ENCODE results near the gene MED9. TPM values are rescaled to one million over a fixed set of nuclear protein-coding genes. Genes with fewer than 3 reads are reported as not detected.

MED9 gene
- total RNA-seq, 3 donors from 2014 or later (not counting 1 experiment from before 2014, with no cell fraction given), result 19.8 to 23.5 (median 22.3) TPM

DNA sequence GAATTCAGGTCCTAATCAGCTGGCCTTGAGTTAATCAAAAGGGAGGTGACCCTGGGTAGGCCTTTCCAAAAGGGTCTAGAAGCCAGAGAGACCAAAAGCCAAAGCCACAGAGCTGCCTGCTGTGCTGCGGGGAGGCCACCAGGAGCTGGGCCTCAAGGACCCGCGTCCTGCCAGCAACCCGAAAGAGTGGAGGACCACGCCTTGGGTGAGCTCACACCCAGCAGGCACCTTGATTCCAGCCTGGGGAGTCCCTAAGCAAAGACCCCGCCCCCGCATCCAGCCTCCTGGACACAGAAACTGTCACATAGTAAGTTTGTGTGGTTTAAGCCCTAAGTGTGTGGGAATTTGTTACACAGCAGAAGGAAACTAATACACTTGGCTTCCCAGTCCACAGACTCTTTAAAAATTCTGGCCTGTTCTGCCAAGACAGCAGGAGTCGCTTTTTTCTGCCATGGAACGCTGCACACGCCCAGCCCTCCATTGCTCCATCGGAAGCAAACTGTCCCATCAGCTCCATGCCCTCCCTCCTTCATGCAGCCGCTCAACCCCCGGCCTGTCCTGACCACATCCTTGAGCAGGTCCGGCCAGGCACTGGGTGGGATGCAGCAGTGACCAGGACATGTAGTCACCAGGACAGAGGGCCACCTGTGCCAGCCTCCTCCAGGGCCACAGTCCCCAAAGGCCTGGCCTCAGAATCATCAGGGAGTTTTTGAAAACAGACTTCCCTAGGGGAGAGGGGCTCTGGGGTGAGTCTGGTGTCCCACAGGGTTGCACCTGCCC, 40.3 kb downstream of the MED9 start:
- Mint-ChIP-seq H3K27ac (no peak overlapping the region), H3K27me3 (ENCODE audit: low read depth in 2 of 2) (no peaks in the 10 kb centered on the region), H3K9me3 (no peaks in the 10 kb centered on the region), H3K4me1 (no peaks in the 10 kb centered on the region), H3K4me3 (no peak overlapping the region), H3K36me3 (no peaks in the 10 kb centered on the region)
- TF ChIP-seq, protein P1, sequence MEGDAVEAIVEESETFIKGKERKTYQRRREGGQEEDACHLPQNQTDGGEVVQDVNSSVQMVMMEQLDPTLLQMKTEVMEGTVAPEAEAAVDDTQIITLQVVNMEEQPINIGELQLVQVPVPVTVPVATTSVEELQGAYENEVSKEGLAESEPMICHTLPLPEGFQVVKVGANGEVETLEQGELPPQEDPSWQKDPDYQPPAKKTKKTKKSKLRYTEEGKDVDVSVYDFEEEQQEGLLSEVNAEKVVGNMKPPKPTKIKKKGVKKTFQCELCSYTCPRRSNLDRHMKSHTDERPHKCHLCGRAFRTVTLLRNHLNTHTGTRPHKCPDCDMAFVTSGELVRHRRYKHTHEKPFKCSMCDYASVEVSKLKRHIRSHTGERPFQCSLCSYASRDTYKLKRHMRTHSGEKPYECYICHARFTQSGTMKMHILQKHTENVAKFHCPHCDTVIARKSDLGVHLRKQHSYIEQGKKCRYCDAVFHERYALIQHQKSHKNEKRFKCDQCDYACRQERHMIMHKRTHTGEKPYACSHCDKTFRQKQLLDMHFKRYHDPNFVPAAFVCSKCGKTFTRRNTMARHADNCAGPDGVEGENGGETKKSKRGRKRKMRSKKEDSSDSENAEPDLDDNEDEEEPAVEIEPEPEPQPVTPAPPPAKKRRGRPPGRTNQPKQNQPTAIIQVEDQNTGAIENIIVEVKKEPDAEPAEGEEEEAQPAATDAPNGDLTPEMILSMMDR (IDR thresholded peaks at IDR 0.05), result no peak
- WGBS (ENCODE audit: insufficient coverage), result 85% methylated on average over 12 of the region's 14 CpGs
- Histone ChIP-seq H3K4me3 (ENCODE audit: low read length) (no peak overlapping the region), H3K9me3 (ENCODE audit: control insufficient read depth, insufficient read depth, low read length) (no peaks in the 10 kb centered on the region), H3K27ac (ENCODE audit: low read length) (no peak overlapping the region), H3K36me3 (ENCODE audit: control insufficient read depth, insufficient read depth, low read length) (no peaks in the 10 kb centered on the region), H3K4me1 (ENCODE audit: control insufficient read depth, insufficient read depth, low read length) (no peaks in the 10 kb centered on the region), H3K27me3 (ENCODE audit: control insufficient read depth, insufficient read depth, low read length) (no peaks in the 10 kb centered on the region)
- no peak for DNase-seq
- intact Hi-C loops (cut with micrococcal nuclease), result no loop called here
- no peak for ATAC-seq

DNA sequence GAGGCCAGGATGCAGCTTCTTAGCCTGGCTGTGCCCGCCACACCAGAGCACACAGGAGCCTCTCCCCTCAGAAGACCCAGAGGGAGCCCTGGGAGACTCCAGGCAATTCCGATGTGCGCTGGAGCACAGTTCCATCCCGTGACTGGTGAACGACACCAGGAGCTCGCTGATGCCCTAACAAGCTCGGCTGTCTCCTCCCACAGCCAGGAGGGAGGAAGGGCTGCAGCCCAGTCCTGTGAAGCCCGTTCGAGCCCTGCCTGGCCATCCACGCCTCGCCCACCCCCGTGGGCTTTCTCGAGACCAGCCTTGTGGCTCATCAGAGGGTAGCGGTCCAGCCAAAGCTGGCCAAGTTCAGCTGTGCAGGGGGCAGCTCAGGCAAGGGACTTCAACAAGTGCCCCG, 41.2 kb downstream of the MED9 start:
- no peaks in the 10 kb centered on the region for H3K4me1 ChIP-seq (ENCODE audit: control insufficient read depth, insufficient read depth, low read length)
- H3K36me3 ChIP-seq (ENCODE audit: control insufficient read depth, insufficient read depth, low read length), result no peaks in the 10 kb centered on the region
- no peaks in the 10 kb centered on the region for H3K27me3 ChIP-seq (ENCODE audit: control insufficient read depth, insufficient read depth, low read length)
- Mint-ChIP-seq H3K4me1 (no peaks in the 10 kb centered on the region), H3K27ac (no peak overlapping the region), H3K36me3 (no peaks in the 10 kb centered on the region), H3K4me3 (no peak overlapping the region), H3K27me3 (ENCODE audit: low read depth in 2 of 2) (no peaks in the 10 kb centered on the region), H3K9me3 (no peaks in the 10 kb centered on the region)
- H3K9me3 ChIP-seq (ENCODE audit: control insufficient read depth, insufficient read depth, low read length), result no peaks in the 10 kb centered on the region
- no peak for DNase-seq
- H3K27ac ChIP-seq (ENCODE audit: low read length), result no peak overlapping the region
- TF ChIP-seq, protein P1 (IDR thresholded peaks at IDR 0.05), result no peak
- WGBS (ENCODE audit: insufficient coverage), result 86% methylated on average over 15 of the region's 15 CpGs
- ATAC-seq, result no peak
- intact Hi-C loops (cut with micrococcal nuclease), result no loop called here
- no peak overlapping the region for H3K4me3 ChIP-seq (ENCODE audit: low read length)

DNA sequence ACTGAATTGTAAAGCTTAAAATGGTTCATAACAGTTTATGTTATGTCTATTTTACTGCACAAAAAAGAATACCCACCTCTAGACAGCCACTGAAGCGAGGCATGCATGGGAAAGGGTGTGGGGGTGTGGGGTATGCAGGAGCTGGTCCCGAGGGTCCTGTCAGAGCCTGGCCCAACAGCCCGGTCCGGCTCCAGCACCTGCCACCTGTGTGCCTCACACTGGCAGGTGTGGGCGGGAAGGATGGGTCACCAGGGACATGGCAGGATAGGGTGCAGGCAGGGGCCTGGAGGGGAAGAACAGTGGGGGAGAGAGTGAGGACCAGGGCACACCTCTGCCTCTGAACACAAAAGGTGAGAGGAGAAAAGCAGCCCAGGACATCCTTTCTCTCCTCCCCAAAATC, 42.2 kb downstream of the MED9 start:
- Histone ChIP-seq H3K27ac (ENCODE audit: low read length) (no peak overlapping the region), H3K4me3 (ENCODE audit: low read length) (no peak overlapping the region), H3K9me3 (ENCODE audit: control insufficient read depth, insufficient read depth, low read length) (no peaks in the 10 kb centered on the region), H3K36me3 (ENCODE audit: control insufficient read depth, insufficient read depth, low read length) (no peaks in the 10 kb centered on the region), H3K27me3 (ENCODE audit: control insufficient read depth, insufficient read depth, low read length) (no peaks in the 10 kb centered on the region), H3K4me1 (ENCODE audit: control insufficient read depth, insufficient read depth, low read length) (no peaks in the 10 kb centered on the region)
- ATAC-seq, result no peak
- 91% methylated on average over 5 of the region's 5 CpGs for WGBS (ENCODE audit: insufficient coverage)
- no peaks in the 10 kb centered on the region for H3K9me3 Mint-ChIP-seq
- DNase-seq, result no peak
- intact Hi-C loops (cut with micrococcal nuclease), result no loop called here
- H3K27ac Mint-ChIP-seq, result no peak overlapping the region
- no peaks in the 10 kb centered on the region for H3K36me3 Mint-ChIP-seq
- TF ChIP-seq, protein P1 (IDR thresholded peaks at IDR 0.05), result no peak
- H3K4me3 Mint-ChIP-seq, result no peak overlapping the region
- H3K27me3 Mint-ChIP-seq (ENCODE audit: low read depth in 2 of 2), result no peaks in the 10 kb centered on the region
- H3K4me1 Mint-ChIP-seq, result no peaks in the 10 kb centered on the region

- Mint-ChIP-seq H3K36me3 (no peaks in the 10 kb centered on the region), H3K27me3 (ENCODE audit: low read depth in 2 of 2) (no peaks in the 10 kb centered on the region), H3K4me3 (no peak overlapping the region), H3K4me1 (no peaks in the 10 kb centered on the region), H3K27ac (no peak overlapping the region), H3K9me3 (no peaks in the 10 kb centered on the region)
- 94% methylated on average over 10 of the region's 10 CpGs for WGBS (ENCODE audit: insufficient coverage)
- TF ChIP-seq, protein P1 (IDR thresholded peaks at IDR 0.05), result no peak
- DNase-seq (no peak), ATAC-seq (no peak)
- H3K36me3 ChIP-seq (ENCODE audit: control insufficient read depth, insufficient read depth, low read length), result no peaks in the 10 kb centered on the region
- H3K4me3 ChIP-seq (ENCODE audit: low read length), result no peak overlapping the region
- H3K27ac ChIP-seq (ENCODE audit: low read length), result no peak overlapping the region
- no peaks in the 10 kb centered on the region for H3K9me3 ChIP-seq (ENCODE audit: control insufficient read depth, insufficient read depth, low read length)
- H3K4me1 ChIP-seq (ENCODE audit: control insufficient read depth, insufficient read depth, low read length), result no peaks in the 10 kb centered on the region
- H3K27me3 ChIP-seq (ENCODE audit: control insufficient read depth, insufficient read depth, low read length), result no peaks in the 10 kb centered on the region
- intact Hi-C loops (cut with micrococcal nuclease), result no loop called here
These were observed 43.1 kb downstream of the MED9 start for GRCh38 chr17:17519886-17520285.
